ENCODE results near the gene RAB11FIP4. TPM values are rescaled to one million over a fixed set of nuclear protein-coding genes. Genes with fewer than 3 reads are reported as not detected.

RAB11FIP4 gene
- total RNA-seq, 2 donors from 2014 or later, result 22.5 to 30.8 TPM

GRCh38 chr17:31457391-31458234 is 66.1 kb downstream of the RAB11FIP4 start:
- H3K4me3 ChIP-seq, result no peak overlapping the region

GRCh38 chr17:31458829-31459228 is 67.4 kb downstream of the RAB11FIP4 start:
- TF ChIP-seq POLR2A (IDR thresholded peaks at IDR 0.05) (no peak), POLR2AphosphoS5 (IDR thresholded peaks at IDR 0.05) (no peak), CTCF (IDR thresholded peaks at IDR 0.05) (no peak)
- no peak overlapping the region for H3K27ac ChIP-seq
- no peaks in the 10 kb centered on the region for H3K36me3 ChIP-seq
- intact Hi-C loops (cut with DNase I), result no loop called here
- H3K27me3 ChIP-seq (replicated peaks; ENCODE audit: insufficient read depth), result no peaks in the 10 kb centered on the region
- H3K4me3 ChIP-seq, result no peak overlapping the region
- H3K9me3 ChIP-seq, result no peaks in the 10 kb centered on the region
- no peaks in the 10 kb centered on the region for H3K4me1 ChIP-seq (replicated peaks)
- no peak for DNase-seq (ENCODE audit: low spot score)
- 78% methylated on average over 2 of the region's 2 CpGs for WGBS

More at GRCh38 chr17:31457391-31458234, 66.1 kb downstream of the RAB11FIP4 start:
- no peaks in the 10 kb centered on the region for H3K36me3 ChIP-seq
- 67% methylated on average over 10 of the region's 10 CpGs for WGBS
- no peak overlapping the region for H3K27ac ChIP-seq
- H3K9me3 ChIP-seq, result no peaks in the 10 kb centered on the region
- no peak for TF ChIP-seq POLR2AphosphoS5 (IDR thresholded peaks at IDR 0.05)
- TF ChIP-seq POLR2A (IDR thresholded peaks at IDR 0.05), result no peak
- TF ChIP-seq CTCF (IDR thresholded peaks at IDR 0.05), result no peak
- H3K4me1 ChIP-seq (replicated peaks), result no peaks in the 10 kb centered on the region
- DNase-seq (ENCODE audit: low spot score), result no peak
- H3K27me3 ChIP-seq (replicated peaks; ENCODE audit: insufficient read depth), result no peaks in the 10 kb centered on the region
- intact Hi-C loops (cut with DNase I), result no loop called here

- Histone ChIP-seq H3K4me3 (no peak overlapping the region), H3K27me3 (replicated peaks; ENCODE audit: insufficient read depth) (no peaks in the 10 kb centered on the region), H3K9me3 (no peaks in the 10 kb centered on the region), H3K36me3 (no peaks in the 10 kb centered on the region), H3K4me1 (replicated peaks) (no peaks in the 10 kb centered on the region), H3K27ac (no peak overlapping the region)
- WGBS, result 54% methylated on average over 4 of the region's 4 CpGs
- no peak for DNase-seq (ENCODE audit: low spot score)
- intact Hi-C loops (cut with DNase I), result no loop called here
- TF ChIP-seq POLR2A (IDR thresholded peaks at IDR 0.05), result no peak
- no peak for TF ChIP-seq POLR2AphosphoS5 (IDR thresholded peaks at IDR 0.05)
- no peak for TF ChIP-seq CTCF (IDR thresholded peaks at IDR 0.05)
Measured at GRCh38 chr17:31459716-31460115, 68.2 kb downstream of the RAB11FIP4 start.

GRCh38 chr17:31460226-31460721 is 68.8 kb downstream of the RAB11FIP4 start:
- no peaks in the 10 kb centered on the region for H3K4me1 ChIP-seq (replicated peaks)
- no peak overlapping the region for H3K4me3 ChIP-seq
- no peaks in the 10 kb centered on the region for H3K36me3 ChIP-seq
- TF ChIP-seq CTCF (IDR thresholded peaks at IDR 0.05) (no peak), POLR2A (IDR thresholded peaks at IDR 0.05) (no peak), POLR2AphosphoS5 (IDR thresholded peaks at IDR 0.05) (no peak)
- no peaks in the 10 kb centered on the region for H3K27me3 ChIP-seq (replicated peaks; ENCODE audit: insufficient read depth)
- DNase-seq (ENCODE audit: low spot score), result no peak
- H3K9me3 ChIP-seq, result no peaks in the 10 kb centered on the region
- H3K27ac ChIP-seq, result no peak overlapping the region
- intact Hi-C loops (cut with DNase I), result no loop called here
- 64% methylated on average over 6 of the region's 6 CpGs for WGBS

Data from prostate gland (tissue), 2 donors.